Left ventricle myocardium inferior (tissue), 1 donor: ENCODE results near the gene CALCOCO1. TPM values are rescaled to one million over a fixed set of nuclear protein-coding genes. Genes with fewer than 3 reads are reported as not detected.
"Not testable (repeated sequence)": the region's sequence is repeated elsewhere in the genome, so short reads cannot be mapped to it uniquely, and the experiment has no call there.

Source experiments
- DNase-seq: peaks from one replicate; pipeline ENCODE4 v3.0.0-alpha.2; 2020
- H3K27ac ChIP-seq: fragments of 200-600 bp; replicated peaks from 2 replicates; pipeline ENCODE4 v1.8.0; 2021
- H3K27me3 ChIP-seq: fragments of 200-600 bp; 2 replicates; pipeline ENCODE4 v1.8.0; 2021; ENCODE audit warnings: low read depth
- H3K36me3 ChIP-seq: fragments of 200-600 bp; 2 replicates; pipeline ENCODE4 v1.8.0; 2021
- H3K4me1 ChIP-seq: fragments of 200-600 bp; 2 replicates; pipeline ENCODE4 v1.8.0; 2021
- H3K4me3 ChIP-seq: fragments of 200-600 bp; 2 replicates; pipeline ENCODE4 v1.8.0; 2021; ENCODE audit warnings: mild to moderate bottlenecking, moderate library complexity
- H3K9me3 ChIP-seq: fragments of 200-600 bp; replicated peaks from 2 replicates; pipeline ENCODE4 v1.8.0; 2021
- intact Hi-C: fragments of 100-400 bp; cut with micrococcal nuclease; formaldehyde crosslinking; loops from one replicate; pipeline ENCODE4 v1.11.0; 2022
- total RNA-seq: library from RNA; stranded (reverse); fragmentation: NEBNext Ultra II Directional; extraction: Animal tissue kit (Norgen Biotek cat#: 25700); gene quantifications from one replicate; pipeline ENCODE4 v1.2.1, GENCODE V29; 2021
- TF ChIP-seq, protein P1 (sequence below): fragments of 200-600 bp; IDR thresholded peaks from 2 replicates; pipeline ENCODE4 v1.8.0; 2021; ENCODE audit warnings: antibody characterized with exemption, mild to moderate bottlenecking, borderline replicate concordance
- donor health status: DM: no; HTN: yes; CAD: no; lungs with severe emphysema.

Gene CALCOCO1
- total RNA-seq, 1 donor from 2014 or later = 201 TPM

DNA sequence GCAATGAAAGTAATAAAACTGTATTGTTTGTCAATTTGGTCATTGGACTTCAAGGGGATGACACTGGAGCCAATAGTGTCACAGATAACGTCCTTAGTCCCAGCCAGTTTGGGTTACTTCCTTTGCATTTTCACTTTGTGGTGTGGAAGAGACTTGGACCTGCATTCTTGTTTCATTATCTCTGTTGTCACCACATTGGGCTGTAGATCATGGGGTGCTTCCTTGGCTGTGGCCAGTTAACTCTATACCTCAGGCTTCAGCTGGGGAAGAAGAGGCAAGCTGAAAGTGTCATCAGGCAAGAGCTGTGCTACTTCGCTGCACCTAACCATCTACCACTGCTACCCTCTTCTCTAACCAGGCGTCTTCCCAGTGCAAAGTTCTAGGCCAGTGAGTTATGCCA, 39.6 kb upstream of the CALCOCO1 start:
- intact Hi-C loops = no loop called here
- Histone ChIP-seq H3K27ac (no peak overlapping the region), H3K9me3 (no peaks in the 10 kb centered on the region), H3K36me3 (no peaks in the 10 kb centered on the region), H3K4me1 (no peaks in the 10 kb centered on the region), H3K4me3 (no peak overlapping the region), H3K27me3 (peaks cover 87% of the 10 kb centered on the region)
- TF ChIP-seq, protein P1, sequence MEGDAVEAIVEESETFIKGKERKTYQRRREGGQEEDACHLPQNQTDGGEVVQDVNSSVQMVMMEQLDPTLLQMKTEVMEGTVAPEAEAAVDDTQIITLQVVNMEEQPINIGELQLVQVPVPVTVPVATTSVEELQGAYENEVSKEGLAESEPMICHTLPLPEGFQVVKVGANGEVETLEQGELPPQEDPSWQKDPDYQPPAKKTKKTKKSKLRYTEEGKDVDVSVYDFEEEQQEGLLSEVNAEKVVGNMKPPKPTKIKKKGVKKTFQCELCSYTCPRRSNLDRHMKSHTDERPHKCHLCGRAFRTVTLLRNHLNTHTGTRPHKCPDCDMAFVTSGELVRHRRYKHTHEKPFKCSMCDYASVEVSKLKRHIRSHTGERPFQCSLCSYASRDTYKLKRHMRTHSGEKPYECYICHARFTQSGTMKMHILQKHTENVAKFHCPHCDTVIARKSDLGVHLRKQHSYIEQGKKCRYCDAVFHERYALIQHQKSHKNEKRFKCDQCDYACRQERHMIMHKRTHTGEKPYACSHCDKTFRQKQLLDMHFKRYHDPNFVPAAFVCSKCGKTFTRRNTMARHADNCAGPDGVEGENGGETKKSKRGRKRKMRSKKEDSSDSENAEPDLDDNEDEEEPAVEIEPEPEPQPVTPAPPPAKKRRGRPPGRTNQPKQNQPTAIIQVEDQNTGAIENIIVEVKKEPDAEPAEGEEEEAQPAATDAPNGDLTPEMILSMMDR = no peak
- no peak for DNase-seq

DNA sequence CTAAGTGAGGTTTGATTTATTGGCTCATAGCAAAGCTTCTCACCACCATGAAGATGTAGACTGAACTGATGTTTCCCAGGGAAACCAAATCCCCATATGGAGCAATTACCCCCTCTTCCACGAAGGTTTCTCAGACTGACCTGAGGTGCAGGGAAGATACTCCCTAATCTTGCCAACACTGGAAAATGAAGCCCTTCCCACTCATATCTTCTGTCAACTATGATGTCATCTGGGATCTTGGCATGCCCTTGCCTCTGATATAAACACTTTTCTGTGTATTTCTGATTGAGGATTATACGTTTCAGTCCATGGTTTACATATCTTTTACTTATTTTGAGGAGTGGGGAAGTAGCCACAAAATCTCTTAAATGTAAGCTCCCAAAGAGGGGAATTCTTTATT, 38.6 kb upstream of the CALCOCO1 start:
- Histone ChIP-seq H3K4me1 (no peaks in the 10 kb centered on the region), H3K9me3 (no peaks in the 10 kb centered on the region), H3K27me3 (peaks cover 87% of the 10 kb centered on the region), H3K27ac (no peak overlapping the region), H3K36me3 (no peaks in the 10 kb centered on the region), H3K4me3 (no peak overlapping the region)
- DNase-seq = no peak
- TF ChIP-seq, protein P1 = no peak
- intact Hi-C loops = no loop called here

DNA sequence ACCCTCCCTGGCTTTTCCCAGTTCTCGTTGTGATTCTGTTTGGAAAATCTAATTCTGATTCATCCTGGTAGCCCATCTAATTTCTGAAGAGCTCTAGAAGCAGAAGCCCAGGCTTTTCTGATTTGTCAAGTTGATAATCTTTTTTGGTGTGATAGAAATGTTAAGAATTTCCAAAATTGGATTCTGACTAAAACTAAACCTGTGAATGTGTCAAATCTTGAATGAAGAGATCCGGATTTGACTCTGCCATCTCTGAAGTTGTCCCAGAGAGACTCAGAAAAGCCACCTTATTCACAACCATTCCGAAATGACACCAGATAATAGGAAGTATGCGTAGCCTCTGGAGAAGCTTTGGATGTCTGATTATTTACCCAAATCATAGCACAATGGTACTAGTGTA, 37.4 kb upstream of the CALCOCO1 start:
- no peaks in the 10 kb centered on the region for H3K9me3 ChIP-seq
- H3K27ac ChIP-seq = no peak overlapping the region
- H3K4me3 ChIP-seq = no peak overlapping the region
- no peak for DNase-seq
- no peaks in the 10 kb centered on the region for H3K36me3 ChIP-seq
- intact Hi-C loops = no loop called here
- peaks cover 88% of the 10 kb centered on the region for H3K27me3 ChIP-seq
- H3K4me1 ChIP-seq = no peaks in the 10 kb centered on the region
- TF ChIP-seq, protein P1 = no peak

DNA sequence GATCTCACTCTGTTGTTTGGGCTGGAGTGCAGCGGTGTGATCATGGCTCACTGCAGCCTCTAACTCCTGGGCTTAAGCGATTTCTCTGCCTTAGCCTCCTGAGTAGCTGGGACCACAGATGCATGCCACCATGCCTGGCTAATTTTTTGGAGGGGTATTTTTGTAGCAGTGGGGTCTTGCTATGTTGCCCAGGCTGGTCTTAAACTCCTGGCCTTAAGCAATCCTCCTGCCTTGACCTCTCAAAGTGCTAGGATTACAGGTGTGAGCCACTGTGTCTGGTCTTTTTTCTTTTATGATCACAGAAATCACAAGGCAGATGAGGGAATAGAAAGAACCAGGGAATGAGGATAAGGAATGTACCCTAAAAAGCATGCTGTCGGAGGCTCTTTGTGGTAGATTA, 35.5 kb upstream of the CALCOCO1 start:
- H3K27me3 ChIP-seq = peaks cover 91% of the 10 kb centered on the region

DNA sequence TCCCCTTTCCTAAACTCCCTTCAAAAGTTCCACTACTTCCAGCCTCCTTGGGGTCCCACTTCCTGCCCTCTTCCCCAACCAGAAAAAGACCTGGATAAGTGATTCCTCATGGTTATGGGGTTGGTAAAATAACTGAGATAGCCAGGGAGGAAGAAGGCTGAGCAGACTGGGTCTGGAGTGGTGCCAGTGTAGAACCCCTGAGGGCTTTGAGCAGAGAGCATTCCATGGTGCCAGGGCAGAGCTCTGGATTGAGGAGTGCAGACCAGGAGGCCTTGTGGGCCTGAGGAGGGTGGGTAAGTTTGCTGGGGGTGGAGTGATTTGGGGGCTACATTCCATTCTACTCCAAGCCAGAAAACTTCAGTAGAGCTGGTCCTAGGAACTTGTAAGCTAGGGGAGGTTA, 34.1 kb upstream of the CALCOCO1 start:
- DNase-seq = no peak

More for the DNA sequence above, 35.5 kb upstream of the CALCOCO1 start:
- DNase-seq, H3K27ac ChIP-seq, H3K4me3 ChIP-seq, intact Hi-C loops, H3K9me3 ChIP-seq, H3K4me1 ChIP-seq, H3K36me3 ChIP-seq: not testable (repeated sequence)

DNA sequence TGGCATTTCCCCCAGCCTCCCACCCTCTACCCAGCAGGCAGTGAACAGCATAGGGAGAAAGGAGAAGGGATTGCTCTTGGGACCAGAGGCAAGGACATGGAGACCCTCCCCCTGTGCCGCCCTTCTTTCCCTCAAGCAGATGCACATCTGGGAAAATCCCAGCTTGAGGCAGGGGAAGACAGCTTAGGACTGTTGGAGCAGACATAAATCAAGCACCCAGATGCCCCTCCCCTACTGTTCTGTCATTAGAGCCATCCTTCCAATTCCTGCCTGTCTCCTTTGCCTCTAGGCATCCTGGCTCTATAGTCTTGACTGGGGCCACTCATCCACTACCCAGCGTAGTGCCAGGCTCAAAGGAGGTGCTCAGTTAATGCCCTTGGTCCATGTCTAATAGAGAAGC, 32.0 kb upstream of the CALCOCO1 start:
- no peak overlapping the region for H3K4me3 ChIP-seq
- intact Hi-C loops = no loop called here
- DNase-seq = no peak
- H3K4me1 ChIP-seq = peaks cover 18% of the 10 kb centered on the region
- H3K36me3 ChIP-seq = no peaks in the 10 kb centered on the region
- H3K9me3 ChIP-seq = no peaks in the 10 kb centered on the region
- TF ChIP-seq, protein P1 = no peak
- H3K27ac ChIP-seq = no peak overlapping the region
- H3K27me3 ChIP-seq = peaks cover 65% of the 10 kb centered on the region

More for the DNA sequence above, 34.1 kb upstream of the CALCOCO1 start:
- H3K36me3 ChIP-seq = no peaks in the 10 kb centered on the region
- peaks cover 9% of the 10 kb centered on the region for H3K4me1 ChIP-seq
- TF ChIP-seq, protein P1 = no peak
- intact Hi-C loops = no loop called here
- H3K27ac ChIP-seq = no peak overlapping the region
- no peaks in the 10 kb centered on the region for H3K9me3 ChIP-seq
- peaks cover 85% of the 10 kb centered on the region for H3K27me3 ChIP-seq
- H3K4me3 ChIP-seq = no peak overlapping the region
